Lower lobe of right lung (tissue), 2 donors: ENCODE data around the gene FOXJ3. TPM values are rescaled to one million over a fixed set of nuclear protein-coding genes. Genes with fewer than 3 reads are reported as not detected.

Experiments
- ATAC-seq, 2 donors: fragments of 200-7000 bp; cut with Tn5 transposase; one replicate each; pipeline ENCODE4 v1.9.1; 2020 to 2022; ENCODE audit warnings: mild to moderate bottlenecking in 2 of 2, moderate library complexity in 2 of 2
- DNase-seq: peaks from one replicate; pipeline ENCODE4 v3.0.0-alpha.2; 2020
- H3K27ac ChIP-seq: fragments of 200-600 bp; one replicate; pipeline ENCODE4 v1.8.0; 2022
- H3K27me3 ChIP-seq: fragments of 200-600 bp; one replicate; pipeline ENCODE4 v1.8.0; 2022; ENCODE audit warnings: low read depth
- H3K36me3 ChIP-seq: fragments of 200-600 bp; one replicate; pipeline ENCODE4 v1.8.0; 2022; ENCODE audit warnings: mild to moderate bottlenecking
- H3K4me1 ChIP-seq: fragments of 200-600 bp; one replicate; pipeline ENCODE4 v1.8.0; 2022
- H3K4me3 ChIP-seq: fragments of 200-600 bp; one replicate; pipeline ENCODE4 v1.8.0; 2022; ENCODE audit warnings: mild to moderate bottlenecking
- H3K9me3 ChIP-seq: fragments of 200-600 bp; one replicate; pipeline ENCODE4 v1.8.0; 2022
- intact Hi-C: fragments of 100-400 bp; cut with DNase I; formaldehyde crosslinking; loops from one replicate; pipeline ENCODE4 v1.11.0; 2022
- total RNA-seq: library from RNA; stranded (reverse); fragmentation: NEBNext Ultra II Directional; extraction: Animal tissue kit (Norgen Biotek cat#: 25700); gene quantifications from one replicate; pipeline ENCODE4 v1.2.1, GENCODE V29; 2021
- TF ChIP-seq, protein P1 (sequence below): fragments of 200-600 bp; IDR thresholded peaks from one replicate; pipeline ENCODE4 v1.8.0; 2022; ENCODE audit warnings: antibody characterized with exemption, mild to moderate bottlenecking
- donor health status: DM: no; HTN: yes; CAD: no; lungs with severe emphysema.

FOXJ3 gene
- total RNA-seq, 1 donor from 2014 or later: 44.0 TPM

DNA sequence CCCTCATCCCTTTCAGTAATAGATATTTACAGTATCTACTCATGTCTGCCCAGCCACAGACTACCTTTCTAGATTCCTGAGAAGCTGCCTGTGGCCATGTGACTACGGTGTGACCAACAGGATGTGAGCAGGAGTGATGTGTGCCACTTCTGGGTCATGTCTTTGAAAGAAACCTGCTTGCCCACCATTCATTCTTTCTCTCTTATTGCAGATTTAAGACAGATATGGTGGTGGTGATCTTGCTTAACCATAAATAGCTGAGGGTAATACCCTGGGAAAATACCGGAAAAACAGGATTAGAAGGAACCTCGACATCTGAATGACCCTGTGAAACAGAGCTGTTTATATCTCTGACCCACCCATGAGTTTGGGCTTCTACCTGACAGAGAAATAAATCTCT, 128.9 kb downstream of the FOXJ3 start:
- H3K4me3 ChIP-seq: no peak overlapping the region
- peaks cover 7% of the 10 kb centered on the region for H3K4me1 ChIP-seq
- no peak for ATAC-seq
- H3K36me3 ChIP-seq: no peaks in the 10 kb centered on the region
- intact Hi-C loops: no loop called here
- peaks cover 9% of the 10 kb centered on the region for H3K9me3 ChIP-seq
- TF ChIP-seq, protein P1, sequence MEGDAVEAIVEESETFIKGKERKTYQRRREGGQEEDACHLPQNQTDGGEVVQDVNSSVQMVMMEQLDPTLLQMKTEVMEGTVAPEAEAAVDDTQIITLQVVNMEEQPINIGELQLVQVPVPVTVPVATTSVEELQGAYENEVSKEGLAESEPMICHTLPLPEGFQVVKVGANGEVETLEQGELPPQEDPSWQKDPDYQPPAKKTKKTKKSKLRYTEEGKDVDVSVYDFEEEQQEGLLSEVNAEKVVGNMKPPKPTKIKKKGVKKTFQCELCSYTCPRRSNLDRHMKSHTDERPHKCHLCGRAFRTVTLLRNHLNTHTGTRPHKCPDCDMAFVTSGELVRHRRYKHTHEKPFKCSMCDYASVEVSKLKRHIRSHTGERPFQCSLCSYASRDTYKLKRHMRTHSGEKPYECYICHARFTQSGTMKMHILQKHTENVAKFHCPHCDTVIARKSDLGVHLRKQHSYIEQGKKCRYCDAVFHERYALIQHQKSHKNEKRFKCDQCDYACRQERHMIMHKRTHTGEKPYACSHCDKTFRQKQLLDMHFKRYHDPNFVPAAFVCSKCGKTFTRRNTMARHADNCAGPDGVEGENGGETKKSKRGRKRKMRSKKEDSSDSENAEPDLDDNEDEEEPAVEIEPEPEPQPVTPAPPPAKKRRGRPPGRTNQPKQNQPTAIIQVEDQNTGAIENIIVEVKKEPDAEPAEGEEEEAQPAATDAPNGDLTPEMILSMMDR: no peak
- no peaks in the 10 kb centered on the region for H3K27me3 ChIP-seq
- no peak for DNase-seq
- H3K27ac ChIP-seq: no peak overlapping the region

DNA sequence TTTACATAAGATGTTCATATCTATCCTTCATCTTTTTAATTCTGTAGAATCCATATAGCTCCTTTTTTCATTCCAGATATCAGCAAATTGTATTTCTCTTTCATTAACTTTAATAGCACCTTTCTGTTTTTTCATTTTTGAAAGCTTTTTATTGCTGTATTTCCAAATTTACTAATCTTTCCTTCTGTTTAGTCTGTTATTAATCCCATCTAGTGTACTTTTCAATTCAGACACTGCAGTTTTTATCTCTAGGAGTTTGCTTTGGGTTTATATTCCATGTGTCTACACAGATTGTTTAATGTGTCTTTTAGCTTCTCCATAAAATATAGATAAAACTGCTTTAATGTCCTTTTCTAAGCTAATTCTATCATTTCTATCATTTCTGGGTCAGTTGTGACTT, 133.0 kb downstream of the FOXJ3 start:
- Histone ChIP-seq H3K27ac (no peak overlapping the region), H3K4me3 (no peak overlapping the region), H3K4me1 (no peaks in the 10 kb centered on the region), H3K27me3 (no peaks in the 10 kb centered on the region), H3K9me3 (peaks cover 9% of the 10 kb centered on the region), H3K36me3 (peaks cover 14% of the 10 kb centered on the region)
- intact Hi-C loops: no loop called here
- ATAC-seq: no peak
- TF ChIP-seq, protein P1: no peak
- no peak for DNase-seq

DNA sequence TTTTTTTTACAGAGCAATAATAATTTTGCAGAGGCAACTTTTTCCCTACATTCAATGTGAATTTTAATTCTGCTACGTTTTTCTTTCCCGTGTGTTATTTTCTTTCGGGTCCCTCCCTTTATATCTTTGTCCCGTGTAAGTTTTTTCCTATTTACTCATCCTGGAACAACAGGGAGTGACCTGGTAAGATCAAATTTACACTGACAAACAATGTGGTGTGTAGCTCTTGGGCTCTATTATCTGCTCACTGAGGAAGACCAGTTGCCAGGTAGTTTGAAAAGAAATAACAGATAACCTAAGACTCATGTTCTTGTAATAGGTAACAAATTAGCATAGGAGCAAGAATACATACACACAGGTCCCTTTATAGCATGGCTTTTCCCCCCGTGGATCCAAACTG, 136.8 kb downstream of the FOXJ3 start:
- ATAC-seq: no peak

DNA sequence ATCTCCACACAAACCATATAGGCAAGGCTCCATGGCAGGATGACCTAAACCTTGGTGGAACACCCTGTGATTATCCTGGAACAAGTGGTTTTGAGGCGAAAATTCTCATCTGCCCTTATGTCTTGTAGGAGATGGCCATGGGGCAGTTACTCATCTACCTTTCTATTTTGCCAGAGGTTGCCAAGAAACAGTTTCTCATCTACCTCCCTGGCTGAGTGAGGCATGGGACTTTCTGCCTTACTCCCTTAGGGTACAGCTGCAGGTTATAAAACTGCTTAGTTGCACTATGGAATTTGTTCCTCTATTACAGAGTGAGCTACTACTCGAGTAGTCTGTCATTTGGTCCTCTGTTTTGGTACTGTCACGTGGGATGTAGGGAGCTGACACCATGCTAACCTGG, 139.2 kb downstream of the FOXJ3 start:
- Histone ChIP-seq H3K36me3 (peaks cover 53% of the 10 kb centered on the region), H3K9me3 (no peaks in the 10 kb centered on the region), H3K4me1 (no peaks in the 10 kb centered on the region), H3K4me3 (no peak overlapping the region), H3K27ac (no peak overlapping the region), H3K27me3 (no peaks in the 10 kb centered on the region)
- TF ChIP-seq, protein P1: no peak
- no peak for ATAC-seq
- DNase-seq: no peak
- intact Hi-C loops: no loop called here

More for the DNA sequence above, 136.8 kb downstream of the FOXJ3 start:
- no peak for DNase-seq
- intact Hi-C loops: no loop called here
- no peaks in the 10 kb centered on the region for H3K27me3 ChIP-seq
- TF ChIP-seq, protein P1: no peak
- no peaks in the 10 kb centered on the region for H3K4me1 ChIP-seq
- no peak overlapping the region for H3K4me3 ChIP-seq
- H3K27ac ChIP-seq: no peak overlapping the region
- H3K36me3 ChIP-seq: peaks cover 42% of the 10 kb centered on the region
- H3K9me3 ChIP-seq: peaks cover 9% of the 10 kb centered on the region

DNA sequence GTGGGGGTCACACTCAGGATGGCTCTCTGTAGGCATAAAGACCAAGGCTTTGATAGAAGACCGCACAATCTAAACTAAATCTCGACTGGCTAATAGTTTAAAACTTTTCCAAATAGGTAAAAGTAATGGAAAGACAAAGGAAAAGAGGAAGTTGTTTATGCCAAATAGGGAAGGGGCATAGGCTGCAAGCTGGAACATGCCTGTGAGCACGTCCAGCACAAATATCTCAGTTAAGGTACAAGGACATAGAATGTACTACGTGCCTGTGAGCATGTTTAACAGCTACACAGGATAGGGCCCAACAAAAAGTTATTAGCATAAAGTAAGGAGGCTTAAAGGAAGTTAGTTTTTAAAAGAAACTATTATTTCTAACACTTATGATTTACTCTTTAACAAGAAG, 142.9 kb downstream of the FOXJ3 start:
- H3K4me1 ChIP-seq: no peaks in the 10 kb centered on the region
- ATAC-seq: no peak
- peaks cover 72% of the 10 kb centered on the region for H3K36me3 ChIP-seq
- H3K9me3 ChIP-seq: no peaks in the 10 kb centered on the region
- no peak overlapping the region for H3K27ac ChIP-seq
- no peak overlapping the region for H3K4me3 ChIP-seq
- TF ChIP-seq, protein P1: no peak
- intact Hi-C loops: no loop called here
- H3K27me3 ChIP-seq: no peaks in the 10 kb centered on the region
- no peak for DNase-seq

DNA sequence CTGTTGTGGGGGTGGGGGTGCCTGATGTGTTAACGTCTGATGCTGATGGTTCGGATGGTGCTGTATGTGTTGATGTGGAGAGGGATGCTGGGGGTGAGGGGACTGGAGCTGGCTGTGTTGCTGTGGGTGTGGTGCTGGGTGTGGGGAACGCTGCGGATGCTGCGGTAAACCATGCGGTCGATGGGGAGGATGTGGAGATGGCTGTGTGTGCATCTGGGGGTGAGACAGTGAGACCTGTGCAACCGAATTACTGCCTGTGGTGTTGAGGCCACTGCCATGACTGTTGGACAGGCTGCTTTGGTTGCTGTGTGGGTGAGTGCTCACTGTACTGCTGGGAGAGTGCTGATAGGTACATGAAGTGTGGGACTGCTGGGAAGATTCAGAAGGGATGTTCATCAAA, 143.7 kb downstream of the FOXJ3 start:
- Histone ChIP-seq H3K36me3 (peaks cover 73% of the 10 kb centered on the region), H3K9me3 (no peaks in the 10 kb centered on the region), H3K27ac (no peak overlapping the region), H3K27me3 (no peaks in the 10 kb centered on the region), H3K4me1 (no peaks in the 10 kb centered on the region), H3K4me3 (no peak overlapping the region)
- ATAC-seq (no peak), DNase-seq (no peak)
- TF ChIP-seq, protein P1: no peak
- intact Hi-C loops: no loop called here
